ENCODE data around the gene LHX5. TPM values are rescaled to one million over a fixed set of nuclear protein-coding genes. Genes with fewer than 3 reads are reported as not detected.

Gene LHX5
- total and polyA plus RNA-seq, 4 donors, result not detected

GRCh38 chr12:113435367-113435766, 36.3 kb downstream of the LHX5 start:
- no peak overlapping the region for H3K9ac ChIP-seq (ENCODE audit: low read depth in 1 of 2, low read length in 2 of 2)
- H3K27ac ChIP-seq (ENCODE audit: low read depth in 1 of 2, low read length in 2 of 2), result no peak overlapping the region
- H3K36me3 ChIP-seq (ENCODE audit: control insufficient read depth in 4 of 4, insufficient read depth in 3 of 4, low read depth in 1 of 4, low read length in 3 of 4), result peaks cover 0 to 8% (median 1%) of the 10 kb centered on the region in 4 donors
- 93% methylated on average over 5 of the region's 5 CpGs for WGBS
- DNase-seq (ENCODE audit: low spot score), result no peak
- TF ChIP-seq TAF1 (conservative IDR thresholded peaks at IDR 0.05) (no peak), REST (IDR thresholded peaks at IDR 0.05) (no peak), ATF3 (IDR thresholded peaks at IDR 0.05) (no peak), JUND (IDR thresholded peaks at IDR 0.05) (no peak)
- H3K4me1 ChIP-seq (ENCODE audit: control insufficient read depth in 4 of 4, insufficient read depth in 4 of 4, low read length in 3 of 4), result no peaks in the 10 kb centered on the region
- no peaks in the 10 kb centered on the region for H3K27me3 ChIP-seq (ENCODE audit: control insufficient read depth in 4 of 4, insufficient read depth in 4 of 4, low read length in 3 of 4)
- no peaks in the 10 kb centered on the region for H3K9me3 ChIP-seq (ENCODE audit: control insufficient read depth in 4 of 4, low read length in 3 of 4)
- no peak overlapping the region for H3K4me3 ChIP-seq (ENCODE audit: low read depth in 1 of 3, low read length in 3 of 3)

GRCh38 chr12:113432986-113433385, 38.7 kb downstream of the LHX5 start:
- Histone ChIP-seq H3K9ac (ENCODE audit: low read depth in 1 of 2, low read length in 2 of 2) (no peak overlapping the region), H3K4me1 (ENCODE audit: control insufficient read depth in 4 of 4, insufficient read depth in 4 of 4, low read length in 3 of 4) (no peaks in the 10 kb centered on the region), H3K9me3 (ENCODE audit: control insufficient read depth in 4 of 4, low read length in 3 of 4) (no peaks in the 10 kb centered on the region), H3K4me3 (ENCODE audit: low read depth in 1 of 3, low read length in 3 of 3) (no peak overlapping the region), H3K27ac (ENCODE audit: low read depth in 1 of 2, low read length in 2 of 2) (no peak overlapping the region), H3K27me3 (ENCODE audit: control insufficient read depth in 4 of 4, insufficient read depth in 4 of 4, low read length in 3 of 4) (no peaks in the 10 kb centered on the region), H3K36me3 (ENCODE audit: control insufficient read depth in 4 of 4, insufficient read depth in 3 of 4, low read depth in 1 of 4, low read length in 3 of 4) (peaks cover 0 to 3% (median under 1%) of the 10 kb centered on the region in 4 donors)
- TF ChIP-seq YY1 (IDR thresholded peaks at IDR 0.05) (no peak), MAX (IDR thresholded peaks at IDR 0.05) (no peak), JUND (IDR thresholded peaks at IDR 0.05) (no peak), HNF4G (IDR thresholded peaks at IDR 0.05) (no peak), RXRA (IDR thresholded peaks at IDR 0.05) (no peak), NR2F2 (IDR thresholded peaks at IDR 0.05) (no peak), HNF4A (conservative IDR thresholded peaks at IDR 0.05) (no peak), ATF3 (IDR thresholded peaks at IDR 0.05) (no peak), ZBTB33 (IDR thresholded peaks at IDR 0.05) (no peak), EGR1 (IDR thresholded peaks at IDR 0.05; ENCODE audit: low read depth in 2 of 2) (no peak), FOXA2 (IDR thresholded peaks at IDR 0.05) (no peak), CTCF (IDR thresholded peaks at IDR 0.05; ENCODE audit: low read depth, low read length, missing input control) (no peak), FOXA1 (IDR thresholded peaks at IDR 0.05) (no peak), RAD21 (IDR thresholded peaks at IDR 0.05) (no peak)
- no peak for DNase-seq (ENCODE audit: low spot score)
